ENCODE results near the gene MAML3.

The MAML3 gene

GRCh38 chr4:140102421-140102820 lies 51.6 kb downstream of the MAML3 start:
- no peak for DNase-seq (ENCODE audit: low read depth in 2 of 2, low spot score in 1 of 2)

- no peak for DNase-seq (ENCODE audit: low read depth in 2 of 2, low spot score in 1 of 2)
Measured at GRCh38 chr4:140100771-140101170, 53.2 kb downstream of the MAML3 start.

GRCh38 chr4:140099983-140100382 lies 54.0 kb downstream of the MAML3 start:
- no peak for DNase-seq (ENCODE audit: low read depth in 2 of 2, low spot score in 1 of 2)

- no peak for DNase-seq (ENCODE audit: low read depth in 2 of 2, low spot score in 1 of 2)
Measured at GRCh38 chr4:140098455-140099160, 55.4 kb downstream of the MAML3 start.

GRCh38 chr4:140097572-140097971 lies 56.4 kb downstream of the MAML3 start:
- no peak for DNase-seq (ENCODE audit: low read depth in 2 of 2, low spot score in 1 of 2)

GRCh38 chr4:140096921-140097320 lies 57.1 kb downstream of the MAML3 start:
- DNase-seq (ENCODE audit: low read depth in 2 of 2, low spot score in 1 of 2), result no peak

GRCh38 chr4:140096483-140096861 lies 57.5 kb downstream of the MAML3 start:
- no peak for DNase-seq (ENCODE audit: low read depth in 2 of 2, low spot score in 1 of 2)

- DNase-seq (ENCODE audit: low read depth in 2 of 2, low spot score in 1 of 2), result peak; percentile 23 to 40
Measured at GRCh38 chr4:140095694-140096482, 58.1 kb downstream of the MAML3 start.

- peak in 1 of 2 donors; percentile 30 for DNase-seq (ENCODE audit: low read depth in 2 of 2, low spot score in 1 of 2)
Measured at GRCh38 chr4:140094438-140095420, 59.3 kb downstream of the MAML3 start.

- DNase-seq (ENCODE audit: low read depth in 2 of 2, low spot score in 1 of 2), result no peak
Measured at GRCh38 chr4:140092094-140092851, 61.7 kb downstream of the MAML3 start.

GRCh38 chr4:140091305-140091704 lies 62.7 kb downstream of the MAML3 start:
- no peak for DNase-seq (ENCODE audit: low read depth in 2 of 2, low spot score in 1 of 2)

- DNase-seq (ENCODE audit: low read depth in 2 of 2, low spot score in 1 of 2), result no peak
Measured at GRCh38 chr4:140090215-140090731, 63.7 kb downstream of the MAML3 start.

GRCh38 chr4:140089216-140089615 lies 64.8 kb downstream of the MAML3 start:
- no peak for DNase-seq (ENCODE audit: low read depth in 2 of 2, low spot score in 1 of 2)

GRCh38 chr4:140088323-140088967 lies 65.5 kb downstream of the MAML3 start:
- DNase-seq (ENCODE audit: low read depth in 2 of 2, low spot score in 1 of 2), result no peak

- no peak for DNase-seq (ENCODE audit: low read depth in 2 of 2, low spot score in 1 of 2)
Measured at GRCh38 chr4:140085881-140086280, 68.1 kb downstream of the MAML3 start.

GRCh38 chr4:140085062-140085622 lies 68.8 kb downstream of the MAML3 start:
- DNase-seq (ENCODE audit: low read depth in 2 of 2, low spot score in 1 of 2), result no peak

- DNase-seq (ENCODE audit: low read depth in 2 of 2, low spot score in 1 of 2), result no peak
Measured at GRCh38 chr4:140084385-140084784, 69.6 kb downstream of the MAML3 start.

- DNase-seq (ENCODE audit: low read depth in 2 of 2, low spot score in 1 of 2), result no peak
Measured at GRCh38 chr4:140082391-140082755, 71.6 kb downstream of the MAML3 start.

GRCh38 chr4:140081641-140082390 lies 72.2 kb downstream of the MAML3 start:
- no peak for DNase-seq (ENCODE audit: low read depth in 2 of 2, low spot score in 1 of 2)
